RCC 7860 (cell line): ENCODE data around the gene TMEM185A.
"Not testable (repeated sequence)": the region's sequence is repeated elsewhere in the genome, so short reads cannot be mapped to it uniquely, and the experiment has no call there.

ENCODE experiments used
- DNase-seq: peaks from one replicate; pipeline ENCODE4 v3.0.0-alpha.2; 2015; ENCODE audit warnings: low spot score
- FAIRE-seq: peaks from 2 replicates; lab custom pipeline; 2012; peaks lifted over from hg19 to GRCh38; lab: Jason Lieb, UNC

Gene TMEM185A

GRCh38 chrX:149631234-149632165 lies at the start of gene TMEM185A:
Gene TMEM185A (minus strand): TSS chrX:149631792. CDS start chrX:149631580, 212 bp downstream.
- FAIRE-seq (no peak), DNase-seq (peak; percentile 28)

GRCh38 chrX:149681182-149681581 lies 49.6 kb upstream of the TMEM185A start:
- FAIRE-seq (no peak), DNase-seq (no peak)

GRCh38 chrX:149679164-149679678 lies 47.6 kb upstream of the TMEM185A start:
- not testable (repeated sequence) for FAIRE-seq, DNase-seq

GRCh38 chrX:149675554-149675953 lies 44.0 kb upstream of the TMEM185A start:
- not testable (repeated sequence) for DNase-seq, FAIRE-seq

GRCh38 chrX:149675088-149675487 lies 43.5 kb upstream of the TMEM185A start:
- DNase-seq, FAIRE-seq: not testable (repeated sequence)

GRCh38 chrX:149660613-149661012 lies 29.0 kb upstream of the TMEM185A start:
- not testable (repeated sequence) for DNase-seq, FAIRE-seq

- not testable (repeated sequence) for FAIRE-seq
Observed at GRCh38 chrX:149656260-149656884, 24.8 kb upstream of the TMEM185A start.

GRCh38 chrX:149652232-149652981 lies 20.8 kb upstream of the TMEM185A start:
- DNase-seq (no peak), FAIRE-seq (no peak)

More at GRCh38 chrX:149656260-149656884, 24.8 kb upstream of the TMEM185A start:
- DNase-seq: not testable (repeated sequence)

GRCh38 chrX:149650162-149650561 lies 18.6 kb upstream of the TMEM185A start:
- DNase-seq (no peak), FAIRE-seq (no peak)

- no peak for FAIRE-seq
- no peak for DNase-seq
Observed at GRCh38 chrX:149648932-149649331, 17.3 kb upstream of the TMEM185A start.

GRCh38 chrX:149647505-149647904 lies 15.9 kb upstream of the TMEM185A start:
- FAIRE-seq (no peak), DNase-seq (no peak)

GRCh38 chrX:149643496-149643895 lies 11.9 kb upstream of the TMEM185A start:
- DNase-seq: no peak
- FAIRE-seq: no peak

GRCh38 chrX:149641835-149642234 lies 10.2 kb upstream of the TMEM185A start:
- FAIRE-seq (no peak), DNase-seq (no peak)

GRCh38 chrX:149641432-149641831 lies 9.8 kb upstream of the TMEM185A start:
- FAIRE-seq (no peak), DNase-seq (no peak)

- DNase-seq (no peak), FAIRE-seq (no peak)
Observed at GRCh38 chrX:149639568-149639967, 8.0 kb upstream of the TMEM185A start.

GRCh38 chrX:149638860-149639259 lies 7.3 kb upstream of the TMEM185A start:
- no peak for FAIRE-seq

GRCh38 chrX:149633511-149633910 lies 1.9 kb upstream of the TMEM185A start:
- DNase-seq: no peak
- no peak for FAIRE-seq

More at GRCh38 chrX:149638860-149639259, 7.3 kb upstream of the TMEM185A start:
- DNase-seq: no peak

GRCh38 chrX:149630681-149631233 lies 835 bp downstream of the TMEM185A start:
- DNase-seq (peak; percentile 32), FAIRE-seq (peak; percentile 12)

- FAIRE-seq (peak; percentile 10), DNase-seq (peak; percentile 27)
Observed at GRCh38 chrX:149629730-149630387, 1.7 kb downstream of the TMEM185A start.

- DNase-seq (no peak), FAIRE-seq (no peak)
Observed at GRCh38 chrX:149628768-149629167, 2.8 kb downstream of the TMEM185A start.
